GM06990 (cell line): ENCODE measurements around the gene NR1D1.

Source experiments
- DNase-seq: peaks from one replicate; pipeline ENCODE4 v3.0.0-alpha.2; 2011; ENCODE audit not compliant: insufficient read length; ENCODE audit errors: extremely low read depth
- H3K27me3 ChIP-seq: replicated peaks from 2 replicates; pipeline ENCODE4 v1.6.0; 2011; ENCODE audit warnings: low read length; ENCODE audit not compliant: control insufficient read depth, insufficient read depth
- H3K36me3 ChIP-seq: 2 replicates; pipeline ENCODE4 v1.5.1; 2011; ENCODE audit warnings: low read length; ENCODE audit not compliant: control insufficient read depth, insufficient read depth
- H3K4me3 ChIP-seq: replicated peaks from 2 replicates; pipeline ENCODE4 v1.5.1; 2011; ENCODE audit warnings: low read depth, mild to moderate bottlenecking, control low read depth, low read length
- CTCF ChIP-seq: IDR thresholded peaks from 2 replicates; pipeline ENCODE4 v1.5.1; 2011; ENCODE audit warnings: low read length, control low read depth, mild to moderate bottlenecking, inconsistent platforms; ENCODE audit not compliant: insufficient read depth, poor library complexity, severe bottlenecking

NR1D1 gene

GRCh38 chr17:40095351-40095943, 4.9 kb downstream of the NR1D1 start:
- no peak for DNase-seq
- Histone ChIP-seq H3K36me3 (peaks cover 4% of the 10 kb centered on the region), H3K27me3 (no peaks in the 10 kb centered on the region), H3K4me3 (no peak overlapping the region)
- TF ChIP-seq CTCF, result no peak

- DNase-seq, result no peak
These were observed 5.5 kb downstream of the NR1D1 start for GRCh38 chr17:40094874-40095273.

GRCh38 chr17:40093580-40094201, 6.7 kb downstream of the NR1D1 start:
- Histone ChIP-seq H3K4me3 (no peak overlapping the region), H3K27me3 (no peaks in the 10 kb centered on the region), H3K36me3 (peaks cover 4% of the 10 kb centered on the region)
- no peak for TF ChIP-seq CTCF
- no peak for DNase-seq

More at GRCh38 chr17:40094874-40095273, 5.5 kb downstream of the NR1D1 start:
- Histone ChIP-seq H3K36me3 (peaks cover 4% of the 10 kb centered on the region), H3K4me3 (no peak overlapping the region), H3K27me3 (no peaks in the 10 kb centered on the region)
- TF ChIP-seq CTCF, result no peak

GRCh38 chr17:40093005-40093579, 7.3 kb downstream of the NR1D1 start:
- no peak for TF ChIP-seq CTCF
- H3K27me3 ChIP-seq, result no peaks in the 10 kb centered on the region
- no peak overlapping the region for H3K4me3 ChIP-seq
- DNase-seq, result no peak
- H3K36me3 ChIP-seq, result peaks cover 4% of the 10 kb centered on the region

GRCh38 chr17:40092581-40092980, 7.8 kb downstream of the NR1D1 start:
- no peak for DNase-seq

More at GRCh38 chr17:40092581-40092980, 7.8 kb downstream of the NR1D1 start:
- TF ChIP-seq CTCF, result no peak
- Histone ChIP-seq H3K36me3 (peaks cover 4% of the 10 kb centered on the region), H3K4me3 (no peak overlapping the region), H3K27me3 (no peaks in the 10 kb centered on the region)
